RCC 7860 (cell line): ENCODE data around the gene TMEM87B.
A peak's percentile ranks its signal among the peaks of the same experiment; 100 is the strongest.
"Not testable (repeated sequence)": the region's sequence is repeated elsewhere in the genome, so short reads cannot be mapped to it uniquely, and the experiment has no call there.

Experiments
- DNase-seq: peaks from one replicate; pipeline ENCODE4 v3.0.0-alpha.2; 2015; ENCODE audit warnings: low spot score
- FAIRE-seq: peaks from 2 replicates; lab custom pipeline; 2012; peaks lifted over from hg19 to GRCh38; lab: Jason Lieb, UNC

Gene TMEM87B

GRCh38 chr2:112032689-112033465 is 22.2 kb upstream of the TMEM87B start:
- FAIRE-seq (peak; percentile 94), DNase-seq (peak; percentile 75)

DNA sequence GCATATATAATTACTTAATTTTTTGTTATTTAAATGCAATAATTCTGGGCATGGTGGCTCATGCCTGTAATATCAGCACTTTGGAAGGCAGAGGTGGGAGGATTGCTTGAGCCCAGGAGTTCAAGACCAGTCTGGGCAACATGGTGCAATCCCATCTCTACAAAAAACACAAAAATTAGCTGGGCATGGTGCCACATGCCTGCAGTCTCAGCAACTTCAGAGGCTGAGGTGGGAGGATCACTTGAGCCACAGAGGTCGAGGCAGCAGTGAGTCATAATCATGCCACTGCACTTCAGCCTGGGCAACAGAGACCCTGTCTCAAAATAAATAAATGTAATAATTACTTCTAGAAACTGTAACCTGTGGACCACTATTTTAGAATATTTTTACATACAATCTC is 21.5 kb upstream of the TMEM87B start:
- DNase-seq (peak; percentile 67), FAIRE-seq (no peak)

DNA sequence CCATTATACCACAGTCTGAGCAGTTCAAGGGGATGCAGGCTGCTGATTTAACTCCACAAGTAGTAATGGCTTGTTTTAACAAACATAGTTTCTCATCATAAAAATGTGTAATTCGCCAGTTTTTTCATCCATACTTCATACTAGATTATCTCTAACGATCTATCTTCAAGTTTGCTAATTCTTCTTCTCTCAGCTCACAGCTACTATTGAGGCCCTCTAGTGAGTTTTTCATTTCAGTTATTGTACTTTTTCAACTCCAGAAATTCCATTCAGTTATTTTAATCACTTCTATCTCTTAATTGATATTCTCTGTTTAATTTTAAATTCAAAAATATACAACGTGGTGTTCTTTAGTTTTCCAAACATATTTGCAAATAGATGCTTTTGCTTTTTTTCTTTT is 20.1 kb upstream of the TMEM87B start:
- no peak for FAIRE-seq
- no peak for DNase-seq

DNA sequence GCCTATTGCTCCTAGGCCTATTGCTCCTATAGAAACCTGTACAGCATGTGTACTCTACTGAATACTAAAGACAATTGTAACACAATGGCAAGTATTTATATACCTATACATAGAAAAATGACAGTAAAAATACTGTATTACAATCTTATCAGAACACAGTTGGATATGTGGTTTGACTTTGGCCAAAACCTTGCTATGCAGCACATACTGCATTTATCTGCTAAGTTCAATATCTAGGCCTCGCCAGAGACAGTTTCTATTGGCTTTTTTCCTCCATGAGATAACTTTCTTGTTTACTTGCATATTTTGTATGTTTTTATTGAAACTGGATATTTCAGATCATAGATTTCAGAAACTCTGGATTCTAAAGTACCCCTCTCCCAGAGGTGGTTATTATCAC is 19.3 kb upstream of the TMEM87B start:
- DNase-seq (no peak), FAIRE-seq (no peak)

GRCh38 chr2:112039556-112039955 is 15.5 kb upstream of the TMEM87B start:
- not testable (repeated sequence) for FAIRE-seq, DNase-seq

DNA sequence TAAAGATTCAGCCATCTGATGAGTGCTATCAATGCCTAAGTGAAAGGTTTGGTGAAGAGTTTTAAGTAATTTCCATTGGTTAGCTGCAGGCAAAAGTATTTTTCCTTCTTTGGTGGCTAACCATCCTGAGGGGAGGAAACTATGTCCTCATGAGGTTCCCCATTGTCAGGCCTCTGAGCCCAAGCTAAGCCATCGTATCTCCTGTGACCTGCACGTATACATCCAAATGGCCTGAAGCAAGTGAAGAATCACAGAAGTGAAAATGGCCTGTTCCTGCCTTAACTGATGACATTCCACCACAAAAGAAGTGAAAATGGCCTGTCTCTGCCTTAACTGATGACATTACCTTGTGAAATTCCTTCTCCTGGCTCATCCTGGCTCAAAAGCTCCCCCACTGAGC is 15.0 kb upstream of the TMEM87B start:
- FAIRE-seq: not testable (repeated sequence)

DNA sequence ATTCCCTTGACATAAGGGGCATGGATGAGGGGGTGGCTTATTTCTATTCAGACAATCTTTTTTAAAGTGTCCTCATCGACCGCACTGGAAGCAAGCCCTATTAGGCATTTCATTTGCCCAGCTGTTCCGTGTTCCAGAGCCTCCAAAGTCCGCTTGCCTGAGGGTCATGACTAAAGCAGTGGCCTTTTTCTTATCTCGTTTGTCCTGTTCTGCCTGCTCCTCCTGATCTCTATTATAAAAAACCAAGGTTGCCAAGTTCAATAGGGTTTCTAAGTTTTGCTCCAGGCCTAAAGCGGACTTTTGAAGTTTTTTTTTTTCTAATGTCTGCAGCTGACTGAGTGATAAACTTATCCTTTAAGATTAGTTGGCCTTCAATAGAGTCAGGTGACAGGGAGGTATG is 13.6 kb upstream of the TMEM87B start:
- not testable (repeated sequence) for DNase-seq, FAIRE-seq

More for the DNA sequence above, 15.0 kb upstream of the TMEM87B start:
- DNase-seq: not testable (repeated sequence)

DNA sequence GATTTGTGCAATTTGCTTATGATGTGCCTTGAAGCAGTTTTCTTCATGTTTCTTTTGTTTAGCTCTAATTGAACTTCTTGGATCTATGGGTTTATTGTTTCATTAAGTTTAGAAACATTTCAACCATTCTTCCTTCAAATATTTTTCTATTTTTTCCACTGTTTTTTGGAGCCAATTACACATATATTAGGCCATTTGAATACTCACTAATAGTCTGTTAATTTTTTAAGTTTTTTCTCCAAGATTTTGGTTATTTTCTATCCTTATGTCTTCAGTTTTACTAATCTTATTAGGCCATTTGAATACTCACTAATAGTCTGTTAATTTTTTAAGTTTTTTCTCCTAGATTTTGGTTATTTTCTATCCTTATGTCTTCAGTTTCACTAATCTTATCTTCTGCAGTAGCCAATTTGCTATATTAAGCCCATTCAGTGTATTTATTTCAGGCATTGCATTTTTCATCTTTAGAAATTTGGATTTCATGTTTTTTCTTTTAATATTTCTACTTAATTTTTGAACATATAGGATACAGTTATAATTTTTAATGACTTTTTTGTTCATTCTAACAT is 9.5 kb upstream of the TMEM87B start:
- FAIRE-seq (no peak), DNase-seq (no peak)

DNA sequence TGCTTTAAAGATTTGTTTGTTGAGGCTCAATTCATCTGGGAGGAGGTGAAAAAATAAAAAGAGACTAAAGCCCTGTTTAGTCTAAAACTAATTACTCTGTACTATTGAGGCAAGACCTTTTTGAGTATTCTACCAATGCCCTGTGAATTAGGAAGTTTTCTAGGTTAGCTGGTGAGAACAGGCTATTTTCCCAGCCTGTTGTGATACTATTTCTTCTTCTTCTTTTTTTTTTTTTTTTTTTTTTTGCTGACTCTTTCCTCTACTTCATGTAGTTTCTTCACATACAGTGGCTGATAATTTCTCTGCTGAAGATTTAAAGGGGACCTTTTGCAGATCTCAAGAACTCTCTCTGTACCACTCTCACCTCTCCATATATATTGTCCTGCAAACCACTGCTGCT is 8.8 kb upstream of the TMEM87B start:
- no peak for FAIRE-seq
- no peak for DNase-seq

DNA sequence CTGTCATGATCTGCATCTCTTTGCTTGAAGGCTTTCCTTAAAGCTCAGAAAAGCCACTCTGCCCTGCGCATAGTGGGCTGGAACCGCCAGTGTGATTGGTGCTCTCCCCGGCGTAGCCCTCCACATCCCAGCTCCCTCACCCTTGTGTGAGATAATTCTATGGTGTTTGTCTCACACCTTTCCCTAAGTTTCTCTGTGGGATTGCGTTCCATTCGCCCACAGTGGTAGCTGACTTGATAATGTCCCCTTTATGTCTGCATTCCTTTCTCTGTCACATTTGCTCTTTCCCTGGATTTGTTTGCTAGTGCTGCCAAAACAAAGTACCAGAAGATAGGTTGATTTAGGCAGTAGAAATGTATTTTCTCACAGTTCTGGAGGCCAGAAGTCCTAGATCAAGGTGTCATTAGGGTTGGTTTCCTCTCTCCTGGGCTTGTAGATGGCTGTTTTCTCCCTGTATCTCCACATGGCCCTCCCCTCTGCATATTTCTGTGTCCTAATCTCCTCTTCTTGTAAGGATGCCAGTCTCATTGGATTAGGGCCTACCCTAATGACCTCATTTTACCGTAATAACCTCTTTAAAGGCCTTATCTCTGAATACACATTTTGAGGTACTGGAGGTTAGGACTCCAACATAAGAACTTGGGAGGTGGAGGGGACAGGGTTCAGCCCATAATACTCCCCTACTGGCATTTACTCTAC is 7.4 kb upstream of the TMEM87B start:
- no peak for FAIRE-seq

DNA sequence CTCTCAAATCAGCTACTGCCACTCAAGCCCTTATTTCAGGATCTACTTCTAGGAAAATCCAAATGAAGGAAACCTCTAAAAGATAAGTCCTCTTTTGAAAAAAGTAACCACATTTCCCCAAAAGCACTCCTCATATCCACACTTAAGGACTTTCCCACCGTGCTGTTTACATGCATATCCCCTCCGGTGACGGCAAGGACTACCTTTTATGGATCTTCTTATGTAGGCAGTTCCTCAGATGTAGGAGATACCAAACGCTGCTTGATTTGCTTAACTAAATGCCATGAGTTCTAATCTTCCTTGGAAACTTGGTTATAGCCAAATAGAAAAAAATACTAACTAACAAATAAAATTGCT is 6.9 kb upstream of the TMEM87B start:
- no peak for FAIRE-seq
- DNase-seq: no peak

More for the DNA sequence above, 7.4 kb upstream of the TMEM87B start:
- DNase-seq: no peak

GRCh38 chr2:112048887-112049286 is 6.2 kb upstream of the TMEM87B start:
- FAIRE-seq (peak; percentile 86), DNase-seq (peak; percentile 60)

- FAIRE-seq (no peak), DNase-seq (no peak)
Observed at GRCh38 chr2:112050316-112050715, 4.8 kb upstream of the TMEM87B start.

- FAIRE-seq: no peak
- peak; percentile 78 for DNase-seq
Observed at GRCh38 chr2:112053917-112054846, 887 bp upstream of the TMEM87B start.

- FAIRE-seq: peak; percentile 69
- peak; percentile 56 for DNase-seq
Observed at GRCh38 chr2:112055730-112056625, 909 bp downstream of the TMEM87B start.

- DNase-seq (no peak), FAIRE-seq (no peak)
Observed at GRCh38 chr2:112056626-112056987, 1.5 kb downstream of the TMEM87B start.

DNA sequence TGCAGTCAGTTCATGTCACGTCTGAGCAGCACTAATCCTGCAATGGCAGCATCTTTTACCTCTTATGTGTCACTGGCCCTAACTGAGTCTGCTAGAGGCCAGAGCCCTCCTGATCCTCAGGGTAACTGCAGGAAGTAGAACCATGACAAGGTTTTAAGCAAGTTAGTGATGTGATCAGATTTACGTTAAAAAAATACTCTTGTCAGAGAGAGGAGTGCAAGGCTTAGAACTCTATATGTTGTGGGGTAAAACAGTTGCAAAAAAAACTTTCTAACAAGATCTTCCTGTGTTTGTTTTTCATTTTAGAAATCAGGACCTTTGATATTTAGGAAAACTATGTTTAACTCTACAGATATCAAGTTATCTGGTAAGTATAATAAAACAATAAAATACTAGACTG is 4.6 kb downstream of the TMEM87B start:
- FAIRE-seq (no peak), DNase-seq (no peak)

DNA sequence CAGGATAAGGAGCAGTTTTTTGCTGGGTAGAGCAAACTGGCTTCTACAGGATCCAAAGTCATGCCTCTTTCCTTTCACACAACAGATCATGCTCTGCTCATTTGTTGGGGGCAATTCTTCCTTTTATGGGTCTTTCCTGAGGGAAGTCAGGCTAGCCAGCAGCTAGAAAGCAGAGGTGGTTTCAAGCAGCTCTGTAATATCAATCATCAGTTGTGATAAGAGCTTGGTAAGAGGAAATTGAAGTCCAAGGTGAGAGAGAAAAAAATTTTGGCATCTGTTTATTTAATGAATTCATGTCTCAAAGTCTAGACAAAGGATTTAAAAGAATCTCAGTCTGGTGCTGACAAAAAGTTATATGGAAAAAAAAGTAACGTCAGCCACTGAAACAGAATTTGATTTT is 6.2 kb downstream of the TMEM87B start:
- no peak for DNase-seq
- FAIRE-seq: no peak

GRCh38 chr2:112061840-112062239 is 6.8 kb downstream of the TMEM87B start:
- FAIRE-seq: no peak
- DNase-seq: no peak

- no peak for DNase-seq
- no peak for FAIRE-seq
Observed at GRCh38 chr2:112062894-112063293, 7.8 kb downstream of the TMEM87B start.
